Measurements from ENCODE around the gene NHERF2. TPM values are rescaled to one million over a fixed set of nuclear protein-coding genes. Genes with fewer than 3 reads are reported as not detected.
"Not testable (repeated sequence)": the region's sequence is repeated elsewhere in the genome, so short reads cannot be mapped to it uniquely, and the experiment has no call there.

Gene NHERF2
- total RNA-seq, 1 donor from 2014 or later, result 2.3 TPM

DNA sequence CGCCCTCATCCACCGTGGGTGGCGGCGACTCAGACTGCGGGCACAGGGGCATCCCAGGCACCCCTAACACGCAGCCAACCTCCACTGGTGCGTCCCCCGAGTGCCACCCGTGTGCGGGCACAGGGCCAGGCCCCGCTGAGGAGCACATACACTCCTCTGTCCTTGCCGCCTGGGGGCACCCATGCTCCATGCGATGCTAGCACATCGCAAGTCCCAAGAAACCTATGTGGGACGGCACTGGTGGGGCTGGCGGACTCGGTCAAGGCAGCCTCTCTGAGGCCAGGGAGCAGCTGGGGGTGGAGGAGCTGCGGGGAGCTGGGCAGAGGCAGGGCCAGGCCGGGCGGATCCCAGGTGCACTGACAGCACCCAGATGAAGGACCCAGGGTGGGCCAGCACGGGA, 21.1 kb upstream of the NHERF2 start:
- no peak for DNase-seq (ENCODE audit: low spot score)
- Mint-ChIP-seq H3K4me3 (ENCODE audit: low read depth) (no peak overlapping the region), H3K4me1 (ENCODE audit: low read depth) (peaks cover 22% of the 10 kb centered on the region), H3K36me3 (ENCODE audit: low read depth) (peaks cover 48% of the 10 kb centered on the region), H3K9me3 (no peaks in the 10 kb centered on the region), H3K27me3 (ENCODE audit: low read depth) (no peaks in the 10 kb centered on the region), H3K27ac (no peak overlapping the region)
- intact Hi-C loops (cut with micrococcal nuclease), result loop anchor here (5.0 kb wide), 1 partner anchor 42 kb away; the partner anchor contains the start of genes NTHL1 and TSC2

DNA sequence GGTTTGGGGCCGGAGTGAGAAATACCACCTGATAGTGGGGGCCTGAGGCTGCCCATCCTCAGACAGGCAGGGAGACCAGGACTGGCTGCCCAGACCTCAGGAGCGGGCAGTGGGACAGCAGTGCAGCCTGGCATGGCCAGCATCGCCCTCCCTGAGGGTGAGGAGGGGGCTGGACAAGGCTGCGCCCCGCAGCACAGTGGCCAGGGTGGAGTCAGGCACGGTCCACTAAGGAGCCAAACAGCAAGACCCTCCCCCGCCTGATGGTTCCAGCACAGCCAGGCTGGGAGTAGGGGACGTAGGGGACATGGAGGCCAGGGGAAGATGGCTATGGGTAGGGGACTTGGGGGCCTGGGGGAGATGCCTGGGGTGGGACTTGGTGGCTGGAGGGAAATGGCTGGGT, 20.4 kb upstream of the NHERF2 start:
- H3K4me3 Mint-ChIP-seq (ENCODE audit: low read depth), result peak overlapping the region; percentile 39
- no peak for DNase-seq (ENCODE audit: low spot score)
- no peaks in the 10 kb centered on the region for H3K27me3 Mint-ChIP-seq (ENCODE audit: low read depth)
- H3K4me1 Mint-ChIP-seq (ENCODE audit: low read depth), result peaks cover 22% of the 10 kb centered on the region
- H3K36me3 Mint-ChIP-seq (ENCODE audit: low read depth), result peaks cover 43% of the 10 kb centered on the region
- intact Hi-C loops (cut with micrococcal nuclease), result loop anchor here (5.0 kb wide), 1 partner anchor 41 kb away; the partner anchor contains the start of genes NTHL1 and TSC2
- H3K27ac Mint-ChIP-seq, result no peak overlapping the region
- H3K9me3 Mint-ChIP-seq, result no peaks in the 10 kb centered on the region

DNA sequence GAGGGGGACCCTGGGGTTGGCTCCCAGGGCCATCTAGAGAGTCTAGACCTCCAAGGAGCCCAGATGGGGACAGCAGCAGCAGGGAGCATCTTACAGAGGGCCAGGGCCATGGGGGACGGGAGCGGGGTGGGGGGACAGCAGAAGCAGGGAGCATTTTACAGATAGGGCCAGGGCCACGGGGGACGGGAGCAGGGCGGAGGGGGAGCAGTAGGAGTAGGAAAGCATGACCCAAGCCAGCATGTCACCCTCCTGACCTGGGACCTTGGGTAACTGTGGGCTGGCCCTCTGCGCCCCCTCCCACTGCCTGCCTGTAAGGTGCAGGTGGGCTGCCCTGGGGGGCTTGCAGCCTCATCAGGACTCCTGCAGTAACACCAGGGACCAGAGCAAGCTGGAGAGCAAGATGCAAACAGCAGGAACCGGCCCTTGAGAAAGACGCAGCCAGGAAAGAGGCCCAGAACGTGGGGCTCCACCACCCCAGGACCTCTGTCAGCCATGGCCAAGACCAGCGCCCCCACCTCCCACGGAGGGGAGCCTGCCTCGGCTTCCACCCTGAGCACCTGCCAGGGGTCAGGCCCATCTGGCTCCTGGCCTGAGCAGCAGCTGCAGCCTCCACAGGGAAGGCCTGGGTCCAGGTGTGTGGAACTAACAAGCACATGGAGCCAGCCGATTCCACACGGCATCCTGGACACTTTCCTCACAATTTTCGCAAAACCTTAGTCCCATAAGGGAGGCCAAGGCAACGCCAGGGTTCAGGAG, 19.4 kb upstream of the NHERF2 start:
- intact Hi-C loops (cut with micrococcal nuclease), result loop anchor here (5.0 kb wide), 1 partner anchor 40 kb away; the partner anchor contains the start of genes NTHL1 and TSC2
- Mint-ChIP-seq H3K4me3 (ENCODE audit: low read depth) (peak overlapping the region; percentile 86), H3K9me3 (no peaks in the 10 kb centered on the region), H3K4me1 (ENCODE audit: low read depth) (peaks cover 22% of the 10 kb centered on the region), H3K27me3 (ENCODE audit: low read depth) (no peaks in the 10 kb centered on the region), H3K36me3 (ENCODE audit: low read depth) (peaks cover 37% of the 10 kb centered on the region), H3K27ac (peak overlapping the region; percentile 78)
- no peak for DNase-seq (ENCODE audit: low spot score)

DNA sequence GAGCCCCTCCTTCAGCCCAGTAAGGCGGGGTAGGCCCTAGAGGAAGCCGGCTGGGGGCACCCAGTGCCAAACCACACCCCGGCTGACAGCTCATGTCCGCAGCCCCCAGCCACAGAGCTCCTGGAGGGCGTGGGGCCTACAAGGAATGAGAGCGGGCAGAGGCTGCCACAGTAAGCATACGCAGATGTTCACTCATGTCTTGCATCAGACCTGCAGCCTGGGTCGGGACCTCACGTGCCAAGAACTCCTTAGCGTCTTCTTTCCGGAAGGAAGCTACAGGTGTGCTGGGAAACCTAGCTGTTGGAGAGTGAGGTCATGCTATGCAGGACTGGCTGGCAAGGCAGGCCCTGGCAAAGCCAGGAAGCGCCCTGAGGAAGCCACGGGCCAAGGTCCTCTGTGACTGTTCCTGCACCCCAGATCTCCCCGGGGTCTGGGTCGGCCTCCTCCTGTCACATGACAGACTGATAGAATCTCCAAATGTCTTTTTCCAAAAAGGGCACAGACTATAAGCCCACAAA, 18.6 kb upstream of the NHERF2 start:
- Mint-ChIP-seq H3K36me3 (ENCODE audit: low read depth) (peaks cover 33% of the 10 kb centered on the region), H3K27me3 (ENCODE audit: low read depth) (no peaks in the 10 kb centered on the region), H3K27ac (peak overlapping the region; percentile 78), H3K9me3 (no peaks in the 10 kb centered on the region), H3K4me3 (ENCODE audit: low read depth) (peak overlapping the region; percentile 86), H3K4me1 (ENCODE audit: low read depth) (peaks cover 22% of the 10 kb centered on the region)
- no peak for DNase-seq (ENCODE audit: low spot score)
- intact Hi-C loops (cut with micrococcal nuclease), result loop anchor here (5.0 kb wide), 1 partner anchor 39 kb away; the partner anchor contains the start of genes NTHL1 and TSC2

DNA sequence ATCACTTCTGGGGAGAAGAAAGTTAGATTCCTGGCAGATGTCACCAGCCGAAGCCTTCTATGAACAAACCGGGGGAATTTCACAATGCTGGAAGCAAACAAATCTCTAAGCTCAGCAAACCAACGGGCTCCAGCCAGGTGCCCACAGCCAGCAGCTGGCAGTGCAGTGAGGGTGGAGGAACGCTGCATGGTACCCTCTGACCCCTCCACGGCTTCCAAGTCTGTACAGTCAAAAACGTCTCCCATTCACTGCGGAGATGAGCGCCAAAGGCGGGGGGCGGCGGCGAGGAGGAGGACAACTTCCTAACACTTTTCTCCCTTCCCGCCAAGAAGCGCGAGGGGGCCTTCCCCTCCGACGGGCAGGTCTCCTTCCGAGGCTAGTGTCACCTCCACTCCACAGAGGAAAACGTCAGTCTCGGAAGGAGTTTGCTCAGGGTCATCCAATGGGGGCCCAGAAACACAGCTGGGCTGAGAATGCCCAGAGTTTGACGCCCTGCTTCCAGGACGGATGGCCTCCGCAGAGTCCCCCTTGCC, 18.0 kb upstream of the NHERF2 start:
- intact Hi-C loops (cut with micrococcal nuclease), result loop anchor here (1.0 to 5.0 kb wide), 2 partner anchors 16 to 39 kb away; partner anchors contain the start of genes NTHL1 and TSC2
- no peak for DNase-seq (ENCODE audit: low spot score)
- Mint-ChIP-seq H3K27ac (peak overlapping the region; percentile 78), H3K36me3 (ENCODE audit: low read depth) (peaks cover 33% of the 10 kb centered on the region), H3K4me1 (ENCODE audit: low read depth) (peaks cover 22% of the 10 kb centered on the region), H3K4me3 (ENCODE audit: low read depth) (peak overlapping the region; percentile 86), H3K27me3 (ENCODE audit: low read depth) (no peaks in the 10 kb centered on the region), H3K9me3 (no peaks in the 10 kb centered on the region)

DNA sequence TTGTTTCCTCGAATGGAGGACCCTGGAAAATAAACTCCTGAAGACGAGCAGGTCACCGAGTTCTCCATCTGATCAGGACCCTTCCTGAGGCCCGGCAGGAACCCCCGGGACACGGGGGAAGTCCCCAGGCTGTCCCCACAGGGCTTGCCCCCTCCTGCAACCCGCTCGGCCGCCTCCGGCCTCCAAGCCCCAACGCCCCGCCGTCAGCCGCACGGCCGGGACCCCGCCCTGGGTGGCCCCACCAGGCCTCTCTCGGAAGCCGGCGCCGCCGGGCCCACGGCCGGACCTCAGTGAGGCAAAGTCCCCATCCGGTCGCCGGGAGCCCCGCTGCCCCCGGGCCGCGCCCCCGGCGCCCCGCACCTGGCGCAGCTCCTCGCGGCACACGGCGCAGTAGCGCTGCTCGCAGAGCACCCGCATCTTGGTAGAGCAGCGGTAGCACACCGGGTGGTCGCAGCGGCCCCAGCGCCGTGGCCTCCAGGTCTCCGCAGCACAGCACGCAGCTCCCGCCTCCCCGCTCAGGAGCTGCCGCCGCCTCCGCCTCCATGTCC, 17.5 kb upstream of the NHERF2 start:
- H3K9me3 Mint-ChIP-seq, result no peaks in the 10 kb centered on the region
- peak overlapping the region; percentile 78 for H3K27ac Mint-ChIP-seq
- DNase-seq (ENCODE audit: low spot score), result no peak
- peak overlapping the region; percentile 86 for H3K4me3 Mint-ChIP-seq (ENCODE audit: low read depth)
- no peaks in the 10 kb centered on the region for H3K27me3 Mint-ChIP-seq (ENCODE audit: low read depth)
- H3K4me1 Mint-ChIP-seq (ENCODE audit: low read depth), result peaks cover 22% of the 10 kb centered on the region
- peaks cover 33% of the 10 kb centered on the region for H3K36me3 Mint-ChIP-seq (ENCODE audit: low read depth)
- intact Hi-C loops (cut with micrococcal nuclease), result loop anchor here (1.0 to 5.0 kb wide), 2 partner anchors 17 to 38 kb away; partner anchors contain the start of genes NTHL1 and TSC2

DNA sequence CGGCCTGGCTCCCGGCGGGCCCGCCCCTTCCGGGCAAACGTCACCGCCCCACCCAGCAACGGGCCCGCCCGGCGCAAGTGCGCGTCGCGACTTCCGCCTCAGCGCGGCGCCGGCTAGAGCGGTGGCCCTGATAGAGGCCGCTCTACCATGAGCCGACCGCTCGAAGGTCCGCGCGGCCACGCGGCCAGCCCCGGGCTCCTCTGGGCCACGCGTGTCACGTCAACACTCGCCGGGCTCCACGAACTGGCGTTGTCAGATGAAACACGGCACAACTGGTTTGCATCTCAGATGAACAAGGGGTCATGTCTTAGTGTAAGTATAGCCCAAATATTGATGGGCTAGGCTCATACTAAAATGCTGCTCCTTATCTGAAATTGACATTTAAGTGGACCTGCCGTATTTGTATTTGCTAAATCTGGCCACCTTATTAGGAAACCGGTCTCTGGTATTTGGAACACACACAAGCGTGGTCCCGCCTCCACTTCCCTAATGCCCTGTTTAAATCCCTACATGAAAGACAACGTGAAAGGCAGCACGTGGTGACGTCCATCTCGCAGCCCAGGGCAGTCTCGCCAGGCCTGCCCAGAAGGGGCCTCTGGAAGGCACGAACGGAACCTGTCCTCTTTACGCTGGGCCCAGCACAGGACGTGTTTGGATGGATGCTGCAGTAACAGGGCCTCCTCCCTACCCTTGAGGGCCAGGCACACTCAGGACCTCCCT, 16.8 kb upstream of the NHERF2 start, which contains the start of gene ZNF598:
ZNF598 (minus strand) TSS at position 31 of the 720 bp plus-strand sequence.
- H3K4me3 Mint-ChIP-seq (ENCODE audit: low read depth), result peak within 1 kb of the TSS; percentile 97
- H3K27me3 Mint-ChIP-seq (ENCODE audit: low read depth), result no peaks in the 10 kb centered on the region

DNA sequence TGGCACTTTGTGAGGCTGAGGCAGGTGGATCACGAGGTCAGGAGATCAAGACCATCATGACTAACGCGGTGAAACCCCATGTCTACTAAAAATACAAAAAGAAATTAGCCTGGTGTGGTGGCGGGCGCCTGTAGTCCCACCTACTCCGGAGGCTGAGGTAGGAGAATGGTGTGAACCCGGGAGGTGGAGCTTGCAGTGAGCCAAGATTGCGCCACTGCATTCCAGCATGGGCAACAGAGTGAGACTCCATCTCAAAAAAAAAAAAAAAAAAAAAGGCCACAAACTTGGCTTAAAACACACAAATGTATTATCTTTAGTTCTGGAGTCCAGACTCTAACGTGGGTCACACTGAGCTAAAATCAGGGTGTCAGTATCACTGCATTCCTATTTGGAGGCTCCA, 15.0 kb upstream of the NHERF2 start:
- H3K27ac Mint-ChIP-seq; H3K4me3 Mint-ChIP-seq (ENCODE audit: low read depth); H3K27me3 Mint-ChIP-seq (ENCODE audit: low read depth); intact Hi-C loops (cut with micrococcal nuclease); DNase-seq (ENCODE audit: low spot score); H3K9me3 Mint-ChIP-seq: not testable (repeated sequence)
- Mint-ChIP-seq H3K4me1 (ENCODE audit: low read depth) (peaks cover 20% of the 10 kb centered on the region), H3K36me3 (ENCODE audit: low read depth) (peaks cover 23% of the 10 kb centered on the region)

More for the DNA sequence above, 16.8 kb upstream of the NHERF2 start, which contains the start of gene ZNF598:
- peak; percentile 74 for DNase-seq (ENCODE audit: low spot score)
- Mint-ChIP-seq H3K9me3 (no peaks in the 10 kb centered on the region), H3K27ac (peak within 1 kb of the TSS; percentile 92), H3K4me1 (ENCODE audit: low read depth) (peaks cover 22% of the 10 kb centered on the region), H3K36me3 (ENCODE audit: low read depth) (peaks cover 33% of the 10 kb centered on the region)
- intact Hi-C loops (cut with micrococcal nuclease), result loop anchor here (1.0 to 5.0 kb wide), 2 partner anchors 18 to 37 kb away; partner anchors contain the start of genes NTHL1 and TSC2

DNA sequence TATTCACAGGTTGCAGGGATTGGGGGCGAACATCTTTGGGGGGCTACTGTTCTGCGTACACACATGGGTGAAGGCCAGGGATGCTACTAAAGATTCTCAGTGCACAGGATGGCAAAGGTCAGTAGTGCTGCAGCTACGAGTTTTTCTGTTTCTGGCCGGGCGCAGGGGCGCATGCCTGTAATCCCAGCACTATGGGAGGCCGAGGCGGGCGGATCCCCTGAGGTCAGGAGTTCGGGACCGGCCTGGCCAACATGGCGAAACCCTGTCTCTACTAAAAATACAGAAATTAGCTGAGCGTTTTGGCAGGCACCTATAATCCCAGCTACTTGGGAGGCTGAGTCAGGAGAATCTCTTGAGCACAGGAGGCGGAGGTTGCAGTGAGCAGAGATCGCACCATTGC, 13.2 kb upstream of the NHERF2 start:
- peaks cover 7% of the 10 kb centered on the region for H3K4me1 Mint-ChIP-seq (ENCODE audit: low read depth)
- intact Hi-C loops (cut with micrococcal nuclease), result no loop called here
- no peaks in the 10 kb centered on the region for H3K9me3 Mint-ChIP-seq
- H3K27me3 Mint-ChIP-seq (ENCODE audit: low read depth), result peaks cover 3% of the 10 kb centered on the region
- H3K4me3 Mint-ChIP-seq (ENCODE audit: low read depth), result no peak overlapping the region
- H3K27ac Mint-ChIP-seq, result no peak overlapping the region
- no peak for DNase-seq (ENCODE audit: low spot score)
- peaks cover 7% of the 10 kb centered on the region for H3K36me3 Mint-ChIP-seq (ENCODE audit: low read depth)

DNA sequence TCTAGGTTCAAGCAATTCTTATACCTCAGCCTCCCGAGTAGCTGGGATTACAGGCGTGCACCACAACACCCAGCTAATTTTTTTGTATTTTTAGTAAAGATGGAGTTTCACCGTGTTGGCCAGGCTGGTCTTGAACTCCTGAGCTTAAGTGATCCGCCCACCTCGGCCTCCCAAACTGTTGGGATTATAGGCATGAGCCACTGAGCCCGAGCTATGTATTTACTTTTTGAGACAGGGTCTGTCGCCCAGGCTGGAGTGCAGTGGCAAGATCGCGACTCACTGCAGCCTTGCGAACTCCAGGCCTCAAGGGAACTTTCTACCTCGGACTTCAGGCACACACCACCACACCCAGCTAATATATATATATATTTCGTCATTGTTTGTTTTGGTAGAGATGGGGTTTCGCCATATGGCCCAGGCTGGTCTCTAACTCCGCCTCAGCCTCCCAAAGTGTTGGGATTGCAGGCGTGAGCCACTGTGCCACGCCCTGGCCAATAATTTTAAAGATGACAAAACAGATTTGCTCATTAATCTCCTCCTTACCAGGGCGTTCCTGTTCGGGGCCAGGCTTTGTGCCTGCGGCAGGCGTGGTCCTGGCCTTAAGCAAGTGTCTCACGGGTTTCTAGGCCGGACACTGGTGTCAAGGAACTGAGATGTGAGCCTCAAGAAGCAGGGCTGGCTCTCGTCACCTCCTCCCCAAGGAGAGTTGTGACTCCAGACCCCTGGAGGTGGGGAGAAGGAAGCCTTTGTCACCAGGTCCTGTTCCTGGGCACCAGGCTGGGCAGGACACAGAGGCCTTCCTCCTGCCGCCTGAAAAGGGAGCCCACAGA, 11.4 kb upstream of the NHERF2 start:
- peaks cover 11% of the 10 kb centered on the region for H3K27me3 Mint-ChIP-seq (ENCODE audit: low read depth)
- peaks cover under 1% of the 10 kb centered on the region for H3K4me1 Mint-ChIP-seq (ENCODE audit: low read depth)
- no peaks in the 10 kb centered on the region for H3K9me3 Mint-ChIP-seq
- peaks cover under 1% of the 10 kb centered on the region for H3K36me3 Mint-ChIP-seq (ENCODE audit: low read depth)
- H3K4me3 Mint-ChIP-seq (ENCODE audit: low read depth), result no peak overlapping the region
- no peak overlapping the region for H3K27ac Mint-ChIP-seq
- no peak for DNase-seq (ENCODE audit: low spot score)
- intact Hi-C loops (cut with micrococcal nuclease), result no loop called here

DNA sequence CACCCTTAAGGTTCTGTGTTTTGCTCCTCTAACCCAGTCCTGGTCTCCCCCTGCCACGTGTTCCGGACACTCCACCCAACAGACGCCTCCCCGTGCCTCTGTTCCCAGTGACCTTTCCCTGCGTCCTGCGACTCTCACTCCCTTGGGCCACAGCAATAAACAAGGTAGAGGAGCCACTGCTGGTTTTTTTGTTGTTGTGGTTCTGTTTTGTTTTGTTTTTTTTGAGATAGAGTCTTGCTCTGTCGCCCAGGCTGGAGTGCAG, 10.8 kb upstream of the NHERF2 start:
- Mint-ChIP-seq H3K4me1 (ENCODE audit: low read depth) (peaks cover 2% of the 10 kb centered on the region), H3K27ac (no peak overlapping the region), H3K4me3 (ENCODE audit: low read depth) (no peak overlapping the region), H3K27me3 (ENCODE audit: low read depth) (peaks cover 14% of the 10 kb centered on the region), H3K36me3 (ENCODE audit: low read depth) (no peaks in the 10 kb centered on the region), H3K9me3 (no peaks in the 10 kb centered on the region)
- DNase-seq (ENCODE audit: low spot score), result no peak
- intact Hi-C loops (cut with micrococcal nuclease), result no loop called here

All from activated T-helper 2 cell treated with anti-CD3 and anti-CD28 coated beads, Interferon-gamma antibody, Interleukin-2, Interleukin-4, amounts not matched to agents 10 μg/mL and 5 μg/mL and 100 μg/mL, durations not matched to agents 14 hours and 24 hours and 36 hours (primary cell).